ENCODE data around the gene GARIN5B. TPM values are rescaled to one million over a fixed set of nuclear protein-coding genes. Genes with fewer than 3 reads are reported as not detected.

Gene GARIN5B
- polyA plus RNA-seq, 2 of the 4 experiments (the other 2 are of a cell fraction): 0.05 TPM; not detected in 1

- FAIRE-seq: no peak
- Histone ChIP-seq H3K27ac (peak overlapping the region; percentile 87 to 92), H3K4me2 (peak overlapping the region; percentile 89), H3K9me3 (no peaks in the 10 kb centered on the region), H3K4me3 (peak overlapping the region; percentile 63), H3K4me1 (peaks cover 24% of the 10 kb centered on the region)
- CTCF ChIA-PET: interaction anchor here (0.6 to 4.9 kb wide), 32 partner anchors 8 to 199 kb away, joined by 3 to 84 read pairs (median 4); partner anchors contain the start of genes SHISA7, TMEM150B and TMEM238
- WGBS (ENCODE audit: missing lambda C conversion rate): 5% methylated on average over 30 of the region's 44 CpGs
- POLR2A ChIA-PET: interaction anchor here (0.7 to 2.8 kb wide), 26 partner anchors 9 to 266 kb away, joined by 3 to 47 read pairs (median 7); partner anchors contain the start of genes FIZ1, HSPBP1, IL11 and ISOC2
- DNase-seq (ENCODE audit: low read depth in 1 of 2, low spot score in 1 of 2): peak in 1 of 2 experiments; percentile 73
- peak; percentile 0 to 11 for ATAC-seq
- TF ChIP-seq MAZ (IDR thresholded peaks at IDR 0.05; ENCODE audit: borderline replicate concordance, low read depth, low read length): no peak
- peak in 1 of 2 experiments; percentile 81; a peak in 3 of 5 replicates for TF ChIP-seq JUN (IDR thresholded peaks at IDR 0.05)
- no peak for TF ChIP-seq HEYL (CRISPR knock-in tag; IDR thresholded peaks at IDR 0.05)
- TF ChIP-seq TP53 (CRISPR knock-in tag; IDR thresholded peaks at IDR 0.05): 0 out of 2 replicates have a peak, but pooled peaks have one; percentile 28
- 0 out of 2 replicates have a peak, but pooled peaks have one; percentile 18 for TF ChIP-seq E2F6 (IDR thresholded peaks at IDR 0.05; ENCODE audit: borderline replicate concordance, low read depth)
- peak; percentile 50 for TF ChIP-seq POLR2A (IDR thresholded peaks at IDR 0.05; ENCODE audit: low read length)
- TF ChIP-seq GATA3 (IDR thresholded peaks at IDR 0.05; ENCODE audit: borderline replicate concordance): no peak
- peak; percentile 65; the same call in 1 of the 3 replicates for TF ChIP-seq BCL3 (IDR thresholded peaks at IDR 0.05)
- TF ChIP-seq CTCF (IDR thresholded peaks at IDR 0.05): no peak
These were observed 22.9 kb downstream of the GARIN5B start for GRCh38 chr19:55339889-55340783.

GRCh38 chr19:55339105-55339888 is 23.8 kb downstream of the GARIN5B start, which contains the start of gene KMT5C:
Gene KMT5C (plus strand): TSS chr19:55339876. CDS start chr19:55341937, 2,061 bp downstream.
- peak within 1 kb of the TSS; percentile 63 for H3K4me3 ChIP-seq
- no peaks in the 10 kb centered on the region for H3K9me3 ChIP-seq
- FAIRE-seq: peak; percentile 100
- WGBS (ENCODE audit: missing lambda C conversion rate): 2% methylated on average over 59 of the region's 63 CpGs
- H3K4me1 ChIP-seq: peaks cover 17% of the 10 kb centered on the region
- TF ChIP-seq RFX5 (IDR thresholded peaks at IDR 0.05) (peak; percentile 90), MAX (IDR thresholded peaks at IDR 0.05) (no peak; the same call in 1 of the 2 replicates), PBX3 (IDR thresholded peaks at IDR 0.05) (peak; percentile 98), RNF2 (IDR thresholded peaks at IDR 0.05; ENCODE audit: borderline replicate concordance, low read depth) (no peak), MAZ (IDR thresholded peaks at IDR 0.05; ENCODE audit: borderline replicate concordance, low read depth, low read length) (peak; percentile 93), MYC (IDR thresholded peaks at IDR 0.05; ENCODE audit: borderline replicate concordance, low read length) (0 out of 2 replicates have a peak, but pooled peaks have one; percentile 20), REST (IDR thresholded peaks at IDR 0.05) (0 out of 2 replicates have a peak, but pooled peaks have one; percentile 6), E2F6 (IDR thresholded peaks at IDR 0.05; ENCODE audit: borderline replicate concordance, low read depth) (peak; percentile 19; the same call in 1 of the 2 replicates), GATA3 (IDR thresholded peaks at IDR 0.05; ENCODE audit: borderline replicate concordance) (peak; percentile 3; the same call in 1 of the 2 replicates), CHD2 (IDR thresholded peaks at IDR 0.05; ENCODE audit: low read length, partially characterized antibody) (peak; percentile 59)
- H3K27ac ChIP-seq: peak within 1 kb of the TSS; percentile 90 to 93
- peak; percentile 100 for DNase-seq (ENCODE audit: low read depth in 1 of 2, low spot score in 1 of 2)
- ChIA-PET CTCF (interaction anchor here (0.6 to 4.9 kb wide), 36 partner anchors 9 to 251 kb away, joined by 3 to 84 read pairs (median 4); partner anchors contain the start of genes SHISA7, TMEM150B and TMEM238), POLR2A (interaction anchor here (0.6 to 2.8 kb wide), 31 partner anchors 9 to 267 kb away, joined by 3 to 47 read pairs (median 6); partner anchors contain the start of genes FIZ1, HSPBP1, IL11 and ISOC2)
- peak; percentile 81 to 92 for ATAC-seq
- peak within 1 kb of the TSS; percentile 90 for H3K4me2 ChIP-seq

All from A549 (cell line).